HepG2 (cell line): ENCODE data around the gene RAB2B. TPM values are rescaled to one million over a fixed set of nuclear protein-coding genes. Genes with fewer than 3 reads are reported as not detected.
A peak's percentile ranks its signal among the peaks of the same experiment; 100 is the strongest.

Experiments
- ARNT2 ChIP-seq: sonication (generic); formaldehyde crosslinking; IDR thresholded peaks from 2 replicates; pipeline ENCODE4 v1.8.0; 2022; ENCODE audit warnings: mild to moderate bottlenecking, low read depth, missing genetic modification reagents, moderate library complexity
- CEBPB ChIP-seq: IDR thresholded peaks from 2 replicates; pipeline ENCODE4 v1.6.1; 2011; ENCODE audit warnings: low read depth, low read length, improper control_type of control experiment, borderline replicate concordance
- CSRNP2 ChIP-seq: sonication (generic); formaldehyde crosslinking; conservative IDR thresholded peaks from 2 replicates; pipeline ENCODE4 v1.8.0; 2022; ENCODE audit warnings: low read depth, missing genetic modification reagents
- FIP1L1 ChIP-seq: fragments of 200-400 bp; formaldehyde crosslinking; IDR thresholded peaks from 2 replicates; pipeline ENCODE4 v1.6.1; 2018; ENCODE audit warnings: low read depth, mild to moderate bottlenecking, low read length, moderate library complexity, borderline replicate concordance; ENCODE audit not compliant: insufficient read depth
- FOXK2 ChIP-seq: fragments of 450-650 bp; IDR thresholded peaks from 2 replicates; pipeline ENCODE4 v1.6.1; 2016
- GPBP1L1 ChIP-seq: sonication (generic); formaldehyde crosslinking; IDR thresholded peaks from 2 replicates; pipeline ENCODE4 v1.5.0; 2020; ENCODE audit warnings: mild to moderate bottlenecking, missing genetic modification reagents
- HMGA1 ChIP-seq: sonication (generic); formaldehyde crosslinking; conservative IDR thresholded peaks from 2 replicates; pipeline ENCODE4 v1.4.0; 2020; ENCODE audit warnings: missing genetic modification reagents
- ISX ChIP-seq: sonication (generic); formaldehyde crosslinking; conservative IDR thresholded peaks from 2 replicates; pipeline ENCODE4 v1.5.0; 2020; ENCODE audit warnings: missing genetic modification reagents
- KDM6A ChIP-seq: IDR thresholded peaks from 2 replicates; pipeline ENCODE4 v1.6.1; 2016; ENCODE audit warnings: low read depth
- KLF16 ChIP-seq, 2 experiments: sonication (generic) in 1 of 2; formaldehyde crosslinking in 1 of 2; IDR thresholded peaks; 2 replicates each; pipeline versions ENCODE4 v1.6.1 to v1.8.0; 2016 to 2023; ENCODE audit warnings: missing genetic modification reagents in 2 of 2, missing compliant biosample characterization in 1 of 2
- KMT2B ChIP-seq: IDR thresholded peaks from 2 replicates; pipeline ENCODE4 v1.6.1; 2016; ENCODE audit warnings: missing genetic modification reagents, missing compliant biosample characterization
- NR2F6 ChIP-seq, 2 experiments: IDR thresholded peaks; 2 replicates each; pipeline ENCODE4 v1.6.1; 2016; ENCODE audit warnings: antibody characterized with exemption in 1 of 2, mild to moderate bottlenecking in 1 of 2
- TEAD2 ChIP-seq: sonication (generic); formaldehyde crosslinking; IDR thresholded peaks from 2 replicates; pipeline ENCODE4 v1.9.0; 2021; ENCODE audit warnings: missing genetic modification reagents
- TMF1 ChIP-seq: sonication (generic); formaldehyde crosslinking; IDR thresholded peaks from 2 replicates; pipeline ENCODE4 v1.8.1; 2022; ENCODE audit warnings: low read depth, missing genetic modification reagents
- YEATS2 ChIP-seq: sonication (generic); formaldehyde crosslinking; IDR thresholded peaks from 2 replicates; pipeline ENCODE4 v1.4.0; 2020; ENCODE audit warnings: missing genetic modification reagents, borderline replicate concordance
- ZBTB49 ChIP-seq: sonication (generic); formaldehyde crosslinking; IDR thresholded peaks from 2 replicates; pipeline ENCODE4 v1.4.0; 2020; ENCODE audit warnings: missing genetic modification reagents, borderline replicate concordance
- ZNF274 ChIP-seq: sonication (generic); formaldehyde crosslinking; IDR thresholded peaks from 2 replicates; pipeline ENCODE4 v1.5.1; 2020; ENCODE audit warnings: mild to moderate bottlenecking, missing genetic modification reagents
- ZNF326 ChIP-seq: sonication (generic); formaldehyde crosslinking; IDR thresholded peaks from 2 replicates; pipeline ENCODE4 v1.4.0; 2020; ENCODE audit warnings: missing genetic modification reagents, borderline replicate concordance
- ZNF337 ChIP-seq: sonication (generic); formaldehyde crosslinking; IDR thresholded peaks from 2 replicates; pipeline ENCODE4 v1.5.1; 2020; ENCODE audit warnings: missing genetic modification reagents, low read depth, mild to moderate bottlenecking, borderline replicate concordance
- ZNF362 ChIP-seq: sonication (generic); formaldehyde crosslinking; IDR thresholded peaks from 2 replicates; pipeline ENCODE4 v1.4.0; 2020; ENCODE audit warnings: missing genetic modification reagents, mild to moderate bottlenecking, borderline replicate concordance
- ZNF577 ChIP-seq: sonication (generic); formaldehyde crosslinking; IDR thresholded peaks from 2 replicates; pipeline ENCODE4 v1.4.0; 2020; ENCODE audit warnings: mild to moderate bottlenecking, low read depth, missing genetic modification reagents, borderline replicate concordance
- ZNF747 ChIP-seq: sonication (generic); formaldehyde crosslinking; IDR thresholded peaks from 2 replicates; pipeline ENCODE4 v1.8.1; 2023; ENCODE audit warnings: missing genetic modification reagents, mild to moderate bottlenecking, borderline replicate concordance
- polyA plus RNA-seq, 8 experiments: library from polyadenylated mRNA; depleted of rRNA in 3 of 8; stranded (reverse) in 7 of 8; unstranded in 1 of 8; fragments of >200 nt; fragmentation: Illumina TruSeq in 4 of 8; extraction: Trizol in 4 of 8; gene quantifications; 2 replicates each; pipeline versions ENCODE4 v1.2.1 to v1.2.3, GENCODE V29; 2011 to 2016; ENCODE audit warnings: low read depth in 4 of 8, missing spikeins in 1 of 8, mixed read lengths in 1 of 8; ENCODE audit not compliant: insufficient read depth in 1 of 8
- total RNA-seq, 5 experiments: library from RNA; depleted of rRNA; stranded (reverse); fragments of >200 nt; fragmentation: Illumina TruSeq; extraction: Trizol; gene quantifications; 2 replicates each; pipeline ENCODE4 v1.2.3, GENCODE V29; 2016; ENCODE audit warnings: low read depth in 1 of 5
- TF ChIP-seq, protein P1 (sequence below): IDR thresholded peaks from 2 replicates; pipeline ENCODE4 v1.6.1; 2016; ENCODE audit warnings: missing genetic modification reagents, missing compliant biosample characterization

The RAB2B gene
- total and polyA plus RNA-seq, 2 of the 13 experiments (the other 11 are each of a cell fraction or from before 2014, with no cell fraction given), result 36.0 to 60.6 TPM

- TF ChIP-seq ARNT2 (CRISPR knock-in tag), result no peak; the same call in 1 of the 2 replicates
- TF ChIP-seq, protein P1, sequence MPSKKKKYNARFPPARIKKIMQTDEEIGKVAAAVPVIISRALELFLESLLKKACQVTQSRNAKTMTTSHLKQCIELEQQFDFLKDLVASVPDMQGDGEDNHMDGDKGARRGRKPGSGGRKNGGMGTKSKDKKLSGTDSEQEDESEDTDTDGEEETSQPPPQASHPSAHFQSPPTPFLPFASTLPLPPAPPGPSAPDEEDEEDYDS, result 0 out of 2 replicates have a peak, but pooled peaks have one; percentile 26
- no peak for TF ChIP-seq ZNF337
- TF ChIP-seq KDM6A (CRISPR knock-in tag), result no peak; the same call in 1 of the 2 replicates
- no peak for TF ChIP-seq ZNF362 (CRISPR knock-in tag)
- no peak for TF ChIP-seq ZNF326
- TF ChIP-seq ZNF274 (CRISPR knock-in tag), result peak; percentile 16; the same call in 1 of the 2 replicates
- no peak for TF ChIP-seq HMGA1 (CRISPR knock-in tag)
- no peak for TF ChIP-seq CSRNP2 (CRISPR knock-in tag)
- 0 out of 2 replicates have a peak, but pooled peaks have one; percentile 15 for TF ChIP-seq TMF1 (CRISPR knock-in tag)
- TF ChIP-seq ISX (CRISPR knock-in tag), result no peak
- TF ChIP-seq KLF16 (CRISPR knock-in tag; IDR thresholded peaks at IDR 0.05), result 0 out of 4 replicates have a peak, but pooled peaks of 1 of the 2 experiments have one; percentile 48
- TF ChIP-seq CEBPB, result no peak
- TF ChIP-seq ZBTB49 (CRISPR knock-in tag), result 0 out of 2 replicates have a peak, but pooled peaks have one; percentile 62
- TF ChIP-seq NR2F6 (IDR thresholded peaks at IDR 0.05), result no peak
- TF ChIP-seq NR2F6 (CRISPR knock-in tag; IDR thresholded peaks at IDR 0.05), result 0 out of 2 replicates have a peak, but pooled peaks have one; percentile 15
- TF ChIP-seq ZNF747 (CRISPR knock-in tag), result no peak
- TF ChIP-seq YEATS2, result peak; percentile 29; the same call in 1 of the 2 replicates
- no peak for TF ChIP-seq ZNF577 (CRISPR knock-in tag)
- no peak for TF ChIP-seq FIP1L1
- no peak for TF ChIP-seq GPBP1L1 (CRISPR knock-in tag)
- TF ChIP-seq TEAD2 (CRISPR knock-in tag), result no peak
- no peak for TF ChIP-seq FOXK2
- no peak for TF ChIP-seq KMT2B (CRISPR knock-in tag)
Observed at GRCh38 chr14:21525962-21526671, 49.4 kb upstream of the RAB2B start, which contains the start of gene SALL2 (continued).
